Measurements from ENCODE around the gene OR6V1. TPM values are rescaled to one million over a fixed set of nuclear protein-coding genes. Genes with fewer than 3 reads are reported as not detected.

Gene OR6V1
- polyA plus RNA-seq, 3 donors: not detected

DNA sequence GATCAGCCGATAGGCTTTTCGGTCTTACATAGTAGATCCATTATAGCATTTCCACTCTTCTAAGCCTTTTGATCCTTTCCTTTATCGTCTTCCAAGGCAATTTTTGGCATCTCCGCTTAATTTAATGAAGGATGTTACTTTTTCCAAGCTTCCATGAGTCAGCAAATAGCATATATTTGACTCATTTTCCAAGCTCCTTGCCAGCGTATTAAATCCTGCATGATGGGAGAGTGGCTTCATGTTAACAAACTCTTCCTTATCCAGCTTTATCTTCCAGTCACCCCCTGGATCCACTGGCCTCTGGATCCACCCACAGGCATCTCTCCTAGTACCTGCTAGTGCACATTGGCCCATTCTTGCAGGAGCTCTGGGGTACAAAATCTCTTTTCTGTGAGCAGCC, 38.2 kb upstream of the OR6V1 start:
- TF ChIP-seq, protein P1, sequence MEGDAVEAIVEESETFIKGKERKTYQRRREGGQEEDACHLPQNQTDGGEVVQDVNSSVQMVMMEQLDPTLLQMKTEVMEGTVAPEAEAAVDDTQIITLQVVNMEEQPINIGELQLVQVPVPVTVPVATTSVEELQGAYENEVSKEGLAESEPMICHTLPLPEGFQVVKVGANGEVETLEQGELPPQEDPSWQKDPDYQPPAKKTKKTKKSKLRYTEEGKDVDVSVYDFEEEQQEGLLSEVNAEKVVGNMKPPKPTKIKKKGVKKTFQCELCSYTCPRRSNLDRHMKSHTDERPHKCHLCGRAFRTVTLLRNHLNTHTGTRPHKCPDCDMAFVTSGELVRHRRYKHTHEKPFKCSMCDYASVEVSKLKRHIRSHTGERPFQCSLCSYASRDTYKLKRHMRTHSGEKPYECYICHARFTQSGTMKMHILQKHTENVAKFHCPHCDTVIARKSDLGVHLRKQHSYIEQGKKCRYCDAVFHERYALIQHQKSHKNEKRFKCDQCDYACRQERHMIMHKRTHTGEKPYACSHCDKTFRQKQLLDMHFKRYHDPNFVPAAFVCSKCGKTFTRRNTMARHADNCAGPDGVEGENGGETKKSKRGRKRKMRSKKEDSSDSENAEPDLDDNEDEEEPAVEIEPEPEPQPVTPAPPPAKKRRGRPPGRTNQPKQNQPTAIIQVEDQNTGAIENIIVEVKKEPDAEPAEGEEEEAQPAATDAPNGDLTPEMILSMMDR (IDR thresholded peaks at IDR 0.05): no peak
- Histone ChIP-seq H3K4me3 (replicated peaks in 1 of 3; ENCODE audit: low read depth in 2 of 3, low read length in 3 of 3) (no peak overlapping the region), H3K9me3 (replicated peaks in 1 of 2; ENCODE audit: control insufficient read depth in 1 of 2, insufficient read depth in 1 of 2, low read length in 2 of 2) (no peaks in the 10 kb centered on the region), H4K20me1 (ENCODE audit: insufficient read depth, low read length) (no peaks in the 10 kb centered on the region), H2AFZ (ENCODE audit: insufficient read depth, low read depth, low read length, poor library complexity, severe bottlenecking) (no peak overlapping the region), H3K36me3 (replicated peaks in 1 of 2; ENCODE audit: control insufficient read depth in 1 of 2, insufficient read depth in 2 of 2, low read length in 2 of 2) (no peaks in the 10 kb centered on the region), H3K4me1 (ENCODE audit: control insufficient read depth in 1 of 2, insufficient read depth in 2 of 2, low read length in 2 of 2) (no peaks in the 10 kb centered on the region), H3K79me2 (ENCODE audit: insufficient read depth, low read length) (no peaks in the 10 kb centered on the region), H3K4me2 (replicated peaks; ENCODE audit: extremely low read depth, low read length, poor library complexity, severe bottlenecking) (no peak overlapping the region), H3K9ac (ENCODE audit: insufficient read depth, low read length, poor library complexity, severe bottlenecking) (no peak overlapping the region), H3K27me3 (ENCODE audit: control insufficient read depth in 2 of 2, insufficient read depth in 2 of 2, low read length in 2 of 2) (no peaks in the 10 kb centered on the region), H3K27ac (ENCODE audit: low read depth in 1 of 2, low read length in 2 of 2) (no peak overlapping the region)
- DNase-seq: no peak
- peaks cover 2 to 6% (median 3%) of the 10 kb centered on the region in 3 donors for H3K27me3 Mint-ChIP-seq (ENCODE audit: low read depth in 3 of 3)
- peaks cover 2% of the 10 kb centered on the region for H3K4me1 Mint-ChIP-seq
- no peak overlapping the region for H3K27ac Mint-ChIP-seq
- H3K9me3 Mint-ChIP-seq: no peaks in the 10 kb centered on the region
- H3K4me3 Mint-ChIP-seq: no peak overlapping the region
- 100% methylated on average over 2 of the region's 5 CpGs for WGBS (ENCODE audit: insufficient coverage)
- H3K36me3 Mint-ChIP-seq: no peaks in the 10 kb centered on the region
- intact Hi-C loops (cut with micrococcal nuclease): no loop called here

DNA sequence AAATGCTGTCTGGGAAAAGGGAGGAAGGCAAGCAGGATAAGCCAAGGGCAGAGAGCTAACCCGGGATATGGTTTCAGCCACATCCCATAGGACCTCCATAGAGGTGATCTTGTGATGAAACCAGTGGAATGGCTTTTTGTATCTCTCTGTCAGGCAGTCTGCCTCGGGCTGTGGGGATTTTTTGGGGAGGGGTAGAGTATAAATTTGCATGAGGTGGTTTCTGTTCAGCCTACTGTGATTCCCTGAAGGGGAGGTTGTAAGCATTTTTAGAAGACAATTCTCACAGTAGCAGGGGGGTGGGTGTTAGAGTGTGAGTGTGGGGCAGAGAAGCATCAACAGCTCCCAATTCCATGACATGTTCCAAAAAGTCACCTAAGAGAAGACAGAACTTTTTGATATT, 37.1 kb upstream of the OR6V1 start:
- H3K27ac ChIP-seq (ENCODE audit: low read depth in 1 of 2, low read length in 2 of 2): no peak overlapping the region
- TF ChIP-seq, protein P1 (IDR thresholded peaks at IDR 0.05): no peak
- H3K36me3 ChIP-seq (replicated peaks in 1 of 2; ENCODE audit: control insufficient read depth in 1 of 2, insufficient read depth in 2 of 2, low read length in 2 of 2): no peaks in the 10 kb centered on the region
- Mint-ChIP-seq H3K4me3 (no peak overlapping the region), H3K27me3 (ENCODE audit: low read depth in 3 of 3) (peaks cover 2 to 6% (median 3%) of the 10 kb centered on the region in 3 donors), H3K9me3 (peaks cover 0 to 7% (median 2%) of the 10 kb centered on the region in 7 donors), H3K36me3 (peaks cover 0 to 2% of the 10 kb centered on the region in 2 donors), H3K4me1 (peaks cover 2% of the 10 kb centered on the region), H3K27ac (peak overlapping the region in 1 of 7 donors; percentile 35)
- H3K4me3 ChIP-seq (replicated peaks in 1 of 3; ENCODE audit: low read depth in 2 of 3, low read length in 3 of 3): no peak overlapping the region
- DNase-seq: no peak
- no peak overlapping the region for H3K4me2 ChIP-seq (replicated peaks; ENCODE audit: extremely low read depth, low read length, poor library complexity, severe bottlenecking)
- no peaks in the 10 kb centered on the region for H3K9me3 ChIP-seq (replicated peaks in 1 of 2; ENCODE audit: control insufficient read depth in 1 of 2, insufficient read depth in 1 of 2, low read length in 2 of 2)
- H3K79me2 ChIP-seq (ENCODE audit: insufficient read depth, low read length): no peaks in the 10 kb centered on the region
- no peak overlapping the region for H3K9ac ChIP-seq (ENCODE audit: insufficient read depth, low read length, poor library complexity, severe bottlenecking)
- WGBS (ENCODE audit: insufficient coverage): 83% methylated on average over 2 of the region's 2 CpGs
- no peak overlapping the region for H2AFZ ChIP-seq (ENCODE audit: insufficient read depth, low read depth, low read length, poor library complexity, severe bottlenecking)
- no peaks in the 10 kb centered on the region for H3K4me1 ChIP-seq (ENCODE audit: control insufficient read depth in 1 of 2, insufficient read depth in 2 of 2, low read length in 2 of 2)
- no peaks in the 10 kb centered on the region for H4K20me1 ChIP-seq (ENCODE audit: insufficient read depth, low read length)
- no peaks in the 10 kb centered on the region for H3K27me3 ChIP-seq (ENCODE audit: control insufficient read depth in 2 of 2, insufficient read depth in 2 of 2, low read length in 2 of 2)
- intact Hi-C loops (cut with micrococcal nuclease): no loop called here

Data from CD14-positive monocyte (primary cell).